H1 (cell line): ENCODE data around the gene PLPP7. TPM values are rescaled to one million over a fixed set of nuclear protein-coding genes. Genes with fewer than 3 reads are reported as not detected.

Experiments
- ASH2L ChIP-seq: fragments of 200-600, 300-600 bp; sonication (generic); IDR thresholded peaks from one replicate; pipeline ENCODE4 v1.7.1; 2017; ENCODE audit warnings: low read length
- CREB1 ChIP-seq: IDR thresholded peaks from 2 replicates; pipeline ENCODE4 v1.6.1; 2012; ENCODE audit warnings: inconsistent platforms
- CTBP2 ChIP-seq: IDR thresholded peaks from 2 replicates; pipeline ENCODE4 v1.7.0; 2011; ENCODE audit warnings: borderline replicate concordance, mild to moderate bottlenecking, moderate library complexity, mixed read lengths, low read length; ENCODE audit not compliant: insufficient read depth, insufficient read length
- E2F6 ChIP-seq: IDR thresholded peaks from 2 replicates; pipeline ENCODE4 v1.6.1; 2012; ENCODE audit warnings: inconsistent platforms
- EGR1 ChIP-seq: IDR thresholded peaks from 2 replicates; pipeline ENCODE4 v1.6.1; 2011; ENCODE audit warnings: low read depth, low read length, borderline replicate concordance
- GABPA ChIP-seq: IDR thresholded peaks from 2 replicates; pipeline ENCODE4 v1.6.1; 2011; ENCODE audit warnings: mild to moderate bottlenecking, low read length, moderate library complexity, borderline replicate concordance; ENCODE audit not compliant: insufficient read depth
- PHF8 ChIP-seq: fragments of 200-600 bp; sonication (generic); conservative IDR thresholded peaks from 2 replicates; pipeline ENCODE4 v1.7.1; 2012; ENCODE audit warnings: low read depth, mild to moderate bottlenecking, inconsistent platforms, low read length, moderate library complexity
- POLR2A ChIP-seq, 2 experiments: IDR thresholded peaks; 1 replicate in 1 of 2; 2 replicates in 1 of 2; pipeline ENCODE4 v1.6.1; 2011; ENCODE audit warnings: low read depth in 2 of 2, low read length in 2 of 2, mild to moderate bottlenecking in 2 of 2; ENCODE audit errors: control extremely low read depth in 1 of 2
- RBBP5 ChIP-seq: IDR thresholded peaks from 2 replicates; pipeline ENCODE4 v1.7.1; 2012; ENCODE audit warnings: low read depth, mild to moderate bottlenecking, inconsistent platforms, low read length, moderate library complexity, borderline replicate concordance
- SIRT6 ChIP-seq: IDR thresholded peaks from one replicate; pipeline ENCODE4 v1.7.1; 2012; ENCODE audit warnings: low read length, inconsistent platforms
- TAF7 ChIP-seq: optimal IDR thresholded peaks from 2 replicates; pipeline ENCODE3; 2011; ENCODE audit warnings: low read depth, mild to moderate bottlenecking, inconsistent platforms, low read length, moderate library complexity, borderline replicate concordance
- polyA plus RNA-seq, 7 experiments: library from polyadenylated mRNA; depleted of rRNA in 3 of 7; stranded (reverse) in 5 of 7; unstranded in 2 of 7; fragments of >200 nt in 5 of 7; fragments of 200-250 nt in 2 of 7; gene quantifications; 1 replicate in 5 of 7; 2 replicates in 1 of 7; 4 replicates in 1 of 7; pipeline versions ENCODE4 v1.2.1 to v1.2.3, GENCODE V29; 2011 to 2013; ENCODE audit warnings: missing spikeins in 2 of 7, mixed read lengths in 2 of 7
- total RNA-seq: library from RNA; stranded (reverse); fragmentation: NEBNext Ultra II Directional; extraction: Animal tissue kit (Norgen Biotek cat#: 25700); gene quantifications from 2 replicates; pipeline ENCODE4 v1.2.1, GENCODE V29; 2021
- TF ChIP-seq, protein P1 (sequence below): IDR thresholded peaks from 2 replicates; pipeline ENCODE4 v1.6.1; 2012; ENCODE audit warnings: low read length, inconsistent platforms
- TF ChIP-seq, protein P2 (sequence below), 3 experiments: IDR thresholded peaks; 1 replicate in 2 of 3; 2 replicates in 1 of 3; pipeline versions ENCODE4 v1.5.1 to v1.6.1; 2011; ENCODE audit warnings: low read length in 3 of 3, mild to moderate bottlenecking in 3 of 3, inconsistent platforms in 2 of 3, low read depth in 1 of 3, moderate library complexity in 1 of 3; ENCODE audit not compliant: insufficient read depth in 1 of 3; ENCODE audit errors: control extremely low read depth in 1 of 3

The PLPP7 gene
- total and polyA plus RNA-seq, 2 of the 8 experiments (the other 6 are each of a cell fraction or from before 2014, with no cell fraction given) = 3.4 to 3.9 TPM

DNA sequence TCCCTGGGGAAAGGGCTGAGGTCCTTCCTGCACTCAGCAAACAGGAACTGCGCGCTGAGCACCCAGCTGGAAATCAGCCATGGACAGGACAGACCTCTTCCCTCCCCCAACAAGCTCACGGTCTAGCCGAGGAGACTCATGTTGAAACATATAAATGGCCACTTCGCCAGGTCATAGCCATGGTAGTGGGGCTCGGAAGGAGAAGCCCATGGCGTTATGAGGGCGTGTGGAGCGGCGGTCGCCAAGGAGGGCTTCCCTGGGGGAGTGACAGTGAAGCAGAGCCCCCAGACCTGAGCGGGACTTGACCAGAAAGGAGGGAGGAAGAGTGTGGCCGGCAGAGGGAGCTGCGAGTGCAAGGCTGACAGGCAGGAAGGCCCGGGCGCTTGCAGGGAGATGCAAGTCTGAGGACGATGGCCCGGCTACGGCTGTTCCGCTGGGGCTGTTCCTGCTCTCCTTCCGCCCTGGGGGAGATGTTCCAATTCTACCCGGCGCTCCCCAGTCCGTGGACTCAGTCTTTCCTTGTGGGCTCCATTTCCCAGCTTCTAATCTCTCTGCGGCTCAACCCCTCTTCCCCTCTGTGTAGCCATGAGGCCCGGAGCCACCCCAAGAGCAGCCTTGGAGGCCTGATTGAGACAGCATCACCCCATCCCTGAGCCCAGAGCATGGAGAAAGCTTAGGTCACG lies 60.5 kb downstream of the PLPP7 start (continued):
- TF ChIP-seq POLR2A (IDR thresholded peaks at IDR 0.05; ENCODE audit: control extremely low read depth in 1 of 2, low read depth in 2 of 2, low read length in 2 of 2) = peak in 1 of 2 experiments; percentile 50; a peak in 1 of 3 replicates
- TF ChIP-seq, protein P1, sequence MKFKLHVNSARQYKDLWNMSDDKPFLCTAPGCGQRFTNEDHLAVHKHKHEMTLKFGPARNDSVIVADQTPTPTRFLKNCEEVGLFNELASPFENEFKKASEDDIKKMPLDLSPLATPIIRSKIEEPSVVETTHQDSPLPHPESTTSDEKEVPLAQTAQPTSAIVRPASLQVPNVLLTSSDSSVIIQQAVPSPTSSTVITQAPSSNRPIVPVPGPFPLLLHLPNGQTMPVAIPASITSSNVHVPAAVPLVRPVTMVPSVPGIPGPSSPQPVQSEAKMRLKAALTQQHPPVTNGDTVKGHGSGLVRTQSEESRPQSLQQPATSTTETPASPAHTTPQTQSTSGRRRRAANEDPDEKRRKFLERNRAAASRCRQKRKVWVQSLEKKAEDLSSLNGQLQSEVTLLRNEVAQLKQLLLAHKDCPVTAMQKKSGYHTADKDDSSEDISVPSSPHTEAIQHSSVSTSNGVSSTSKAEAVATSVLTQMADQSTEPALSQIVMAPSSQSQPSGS = 0 out of 2 replicates have a peak, but pooled peaks have one; percentile 57
- TF ChIP-seq, protein P2, sequence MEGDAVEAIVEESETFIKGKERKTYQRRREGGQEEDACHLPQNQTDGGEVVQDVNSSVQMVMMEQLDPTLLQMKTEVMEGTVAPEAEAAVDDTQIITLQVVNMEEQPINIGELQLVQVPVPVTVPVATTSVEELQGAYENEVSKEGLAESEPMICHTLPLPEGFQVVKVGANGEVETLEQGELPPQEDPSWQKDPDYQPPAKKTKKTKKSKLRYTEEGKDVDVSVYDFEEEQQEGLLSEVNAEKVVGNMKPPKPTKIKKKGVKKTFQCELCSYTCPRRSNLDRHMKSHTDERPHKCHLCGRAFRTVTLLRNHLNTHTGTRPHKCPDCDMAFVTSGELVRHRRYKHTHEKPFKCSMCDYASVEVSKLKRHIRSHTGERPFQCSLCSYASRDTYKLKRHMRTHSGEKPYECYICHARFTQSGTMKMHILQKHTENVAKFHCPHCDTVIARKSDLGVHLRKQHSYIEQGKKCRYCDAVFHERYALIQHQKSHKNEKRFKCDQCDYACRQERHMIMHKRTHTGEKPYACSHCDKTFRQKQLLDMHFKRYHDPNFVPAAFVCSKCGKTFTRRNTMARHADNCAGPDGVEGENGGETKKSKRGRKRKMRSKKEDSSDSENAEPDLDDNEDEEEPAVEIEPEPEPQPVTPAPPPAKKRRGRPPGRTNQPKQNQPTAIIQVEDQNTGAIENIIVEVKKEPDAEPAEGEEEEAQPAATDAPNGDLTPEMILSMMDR (IDR thresholded peaks at IDR 0.05; ENCODE audit: control extremely low read depth in 1 of 3, insufficient read depth in 1 of 3, low read depth in 1 of 3, low read length in 3 of 3) = peak; percentile 81 to 90 (median 85)
- peak; percentile 59 for TF ChIP-seq CTBP2
- TF ChIP-seq GABPA = 0 out of 2 replicates have a peak, but pooled peaks have one; percentile 49
- no peak for TF ChIP-seq SIRT6
- TF ChIP-seq PHF8 = no peak
- TF ChIP-seq EGR1 = no peak
- TF ChIP-seq ASH2L = peak; percentile 69
- peak; percentile 81; the same call in 1 of the 2 replicates for TF ChIP-seq RBBP5
- TF ChIP-seq E2F6 = peak; percentile 56; the same call in 1 of the 2 replicates
- TF ChIP-seq CREB1 = peak; percentile 44
- TF ChIP-seq TAF7 = no peak
- TF ChIP-seq, all 59 proteins: peak for 15
